Activated CD4-positive, alpha-beta T cell treated with anti-CD3 and anti-CD28 coated beads, Interleukin-2, Interleukin-6, amounts not matched to agents 100 ng/mL and 50 ng/mL, durations not matched to agents 16 hours and 8 hours (primary cell): Measurements from ENCODE around the gene OR6C2.
"Not testable (repeated sequence)": the region's sequence is repeated elsewhere in the genome, so short reads cannot be mapped to it uniquely, and the experiment has no call there.

ENCODE experiments used
- DNase-seq: peaks from one replicate; pipeline ENCODE4 v3.0.0-alpha.2; 2020

OR6C2 gene

DNA sequence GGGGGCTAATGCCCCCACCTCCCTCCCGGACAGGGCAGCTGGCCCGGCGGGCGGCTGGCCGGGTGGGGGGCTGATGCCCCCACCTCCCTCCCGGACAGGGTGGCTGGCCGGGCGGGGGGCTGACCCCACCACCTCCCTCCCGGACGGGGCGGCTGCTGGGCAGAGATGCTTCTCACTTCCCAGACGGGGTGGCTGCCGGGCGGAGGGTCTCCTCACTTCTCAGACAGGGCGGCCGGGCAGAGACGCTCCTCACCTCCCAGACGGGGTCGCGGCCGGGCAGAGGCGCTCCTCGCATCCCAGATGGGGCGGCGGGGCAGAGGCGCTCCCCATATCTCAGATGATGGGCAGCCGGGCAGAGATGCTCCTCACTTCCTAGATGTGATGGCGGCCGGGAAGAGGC lies 35.3 kb downstream of the OR6C2 start:
- not testable (repeated sequence) for DNase-seq

- DNase-seq: not testable (repeated sequence)
These were observed 40.4 kb downstream of the OR6C2 start for GRCh38 chr12:55484284-55484683.

DNA sequence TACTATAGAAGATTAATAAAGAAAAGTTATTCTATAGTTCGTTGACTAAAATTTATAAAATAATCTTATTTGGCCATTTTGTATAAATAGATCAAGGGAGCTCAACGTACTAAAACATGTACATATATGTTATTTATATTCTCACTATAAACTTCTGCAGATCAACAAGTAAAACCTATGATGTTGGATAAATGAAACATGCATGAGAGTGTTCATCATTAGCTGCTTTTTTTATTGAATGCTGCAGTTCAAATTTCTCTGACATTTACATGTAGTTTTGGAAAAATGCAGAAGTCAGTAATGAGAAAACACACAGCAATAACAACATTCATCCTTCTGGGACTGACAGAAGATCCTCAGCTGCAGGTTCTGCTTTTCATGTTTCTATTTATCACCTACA lies 48.2 kb downstream of the OR6C2 start, which contains the start of gene OR6C68:
Gene OR6C68, plus strand, starts transcription at position 301 of the 400 bp plus-strand sequence. Its CDS starts 0 bp downstream, at position 301.
- no peak for DNase-seq

- DNase-seq: no peak
These were observed 51.6 kb downstream of the OR6C2 start for GRCh38 chr12:55495490-55495889.

DNA sequence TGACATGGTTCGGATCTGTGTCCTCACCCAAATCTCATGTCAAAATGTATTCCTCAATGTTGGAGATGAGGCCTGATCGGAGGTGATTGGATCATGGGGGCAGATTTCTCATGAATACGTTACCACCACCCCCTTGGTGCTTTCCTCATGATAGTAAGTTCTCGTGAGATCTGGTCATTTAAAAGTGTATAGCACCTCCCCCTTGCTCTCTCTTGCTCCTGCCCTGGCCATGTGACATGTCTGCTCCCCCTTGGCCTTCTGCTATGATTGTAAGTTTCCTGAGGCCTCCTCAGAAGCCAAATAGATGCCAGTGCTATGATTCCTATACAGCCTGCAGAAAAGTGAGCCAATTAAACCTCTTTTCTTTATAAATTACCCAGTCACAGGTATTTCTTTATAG lies 55.4 kb downstream of the OR6C2 start:
- DNase-seq: no peak

DNA sequence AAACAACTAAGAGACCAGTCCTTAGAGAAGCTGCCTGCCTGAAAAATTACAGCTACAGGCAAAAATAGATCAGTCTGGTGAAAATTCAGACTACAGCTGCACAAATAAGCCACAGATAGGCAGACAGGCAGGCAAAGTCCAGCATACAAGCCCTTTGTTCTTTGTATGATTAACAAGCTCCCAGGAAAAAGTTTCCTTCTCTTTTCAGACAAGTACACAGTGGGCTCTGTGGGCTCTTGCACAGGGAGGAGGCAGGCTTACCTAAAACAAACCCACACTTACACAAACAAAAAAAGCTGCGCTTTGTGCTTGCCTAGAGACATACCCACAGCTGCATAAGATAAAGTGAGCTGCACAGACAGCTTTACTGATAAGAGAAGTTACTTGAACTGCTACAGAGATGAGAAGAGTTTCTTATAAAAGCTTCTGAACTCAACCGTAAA lies 56.0 kb downstream of the OR6C2 start:
- DNase-seq: no peak

- no peak for DNase-seq
These were observed 57.7 kb downstream of the OR6C2 start for GRCh38 chr12:55501601-55502000.
